Measurements from ENCODE around the gene CCDC93. TPM values are rescaled to one million over a fixed set of nuclear protein-coding genes. Genes with fewer than 3 reads are reported as not detected.

The CCDC93 gene
- total RNA-seq, 1 donor from 2014 or later = 13.2 TPM

- TF ChIP-seq CTCF (conservative IDR thresholded peaks at IDR 0.05; ENCODE audit: low read depth, low read length) = no peak
- no peak overlapping the region for H3K4me3 ChIP-seq (ENCODE audit: low read depth, low read length)
- no peak for DNase-seq (ENCODE audit: low read depth)
Measured at GRCh38 chr2:117960231-117960630, 53.6 kb downstream of the CCDC93 start.

DNA sequence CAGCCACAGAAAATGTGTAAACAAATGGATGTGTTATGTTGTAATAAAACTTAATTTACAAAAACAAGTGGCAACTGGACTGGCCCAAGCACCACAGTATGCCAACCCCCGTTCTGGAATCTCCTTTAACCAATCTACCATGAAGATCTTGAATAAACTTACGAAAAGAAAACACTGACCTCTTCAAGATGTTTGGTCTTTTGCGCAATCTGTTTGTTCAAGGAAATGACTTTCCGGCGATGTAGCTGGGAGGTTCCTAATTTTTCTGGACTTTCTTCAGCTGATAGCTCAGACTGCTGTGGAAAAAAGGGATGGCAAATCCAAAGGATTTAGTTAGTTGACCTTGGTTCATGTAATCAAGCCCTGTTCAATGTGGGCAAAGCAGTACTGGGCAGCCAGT is 55.7 kb downstream of the CCDC93 start:
- peak; percentile 81 for DNase-seq (ENCODE audit: low read depth)
- no peak for TF ChIP-seq CTCF (conservative IDR thresholded peaks at IDR 0.05; ENCODE audit: low read depth, low read length)
- H3K4me3 ChIP-seq (ENCODE audit: low read depth, low read length) = no peak overlapping the region

GRCh38 chr2:117957616-117958015 is 56.3 kb downstream of the CCDC93 start:
- TF ChIP-seq CTCF (conservative IDR thresholded peaks at IDR 0.05; ENCODE audit: low read depth, low read length) = no peak
- no peak overlapping the region for H3K4me3 ChIP-seq (ENCODE audit: low read depth, low read length)
- no peak for DNase-seq (ENCODE audit: low read depth)

DNA sequence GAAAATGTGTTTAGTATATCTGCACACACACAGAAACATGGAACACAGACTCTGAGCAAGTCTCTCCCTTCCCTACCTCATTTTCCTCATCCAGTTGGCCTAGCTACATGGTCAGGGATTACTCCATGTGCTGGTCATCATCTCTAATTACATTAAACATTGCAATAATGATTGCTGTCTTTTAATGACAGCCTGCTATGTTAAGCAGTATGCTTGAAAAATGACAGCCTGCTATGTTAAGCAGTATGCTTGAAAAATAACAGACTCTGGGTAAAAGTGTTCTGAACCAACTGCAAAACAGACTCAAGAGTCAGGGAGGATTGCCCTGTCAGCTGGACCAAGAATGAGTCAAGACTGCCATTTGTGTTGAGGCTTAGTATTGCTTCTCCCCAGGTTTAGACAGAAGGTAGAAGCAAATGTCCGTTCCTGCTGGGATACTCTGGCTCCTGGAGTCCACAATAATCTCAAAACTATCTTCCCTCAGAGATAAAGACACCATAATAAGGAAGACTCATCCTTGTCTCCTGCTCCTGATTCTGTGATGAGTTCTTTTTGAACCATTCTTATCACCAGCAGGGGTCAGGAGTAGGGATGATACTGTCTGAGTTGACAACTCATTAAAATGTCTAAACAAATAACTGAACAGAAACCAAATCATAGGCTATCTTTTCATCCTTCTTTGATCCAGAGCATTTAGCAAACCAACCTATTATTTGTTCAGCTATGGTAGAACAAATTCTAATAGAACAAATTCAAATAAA is 57.7 kb downstream of the CCDC93 start:
- DNase-seq (ENCODE audit: low read depth) = no peak
- no peak overlapping the region for H3K4me3 ChIP-seq (ENCODE audit: low read depth, low read length)
- TF ChIP-seq CTCF (conservative IDR thresholded peaks at IDR 0.05; ENCODE audit: low read depth, low read length) = peak; percentile 50

- H3K4me3 ChIP-seq (ENCODE audit: low read depth, low read length) = no peak overlapping the region
- DNase-seq (ENCODE audit: low read depth) = no peak
- TF ChIP-seq CTCF (conservative IDR thresholded peaks at IDR 0.05; ENCODE audit: low read depth, low read length) = no peak
Measured at GRCh38 chr2:117953231-117953630, 60.6 kb downstream of the CCDC93 start.

DNA sequence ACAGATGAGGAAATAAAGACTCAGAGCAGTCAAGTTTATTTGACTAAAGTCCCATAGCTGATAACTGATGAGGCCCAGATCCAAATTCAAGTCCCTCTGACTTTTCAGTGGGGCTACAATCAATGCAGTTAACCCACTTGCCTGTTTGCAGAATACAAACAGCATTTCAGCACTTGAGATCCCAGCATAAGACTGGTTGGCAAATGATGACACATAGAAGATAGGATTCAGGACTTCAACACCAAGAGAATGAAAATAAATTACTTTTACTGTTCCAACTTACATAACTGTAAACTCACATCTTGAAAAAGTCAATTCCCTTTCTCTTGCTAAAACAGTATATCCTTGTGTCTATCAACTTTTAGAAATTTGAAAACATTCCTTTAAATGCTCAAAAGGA is 61.2 kb downstream of the CCDC93 start:
- no peak overlapping the region for H3K4me3 ChIP-seq (ENCODE audit: low read depth, low read length)
- DNase-seq (ENCODE audit: low read depth) = no peak
- no peak for TF ChIP-seq CTCF (conservative IDR thresholded peaks at IDR 0.05; ENCODE audit: low read depth, low read length)

DNA sequence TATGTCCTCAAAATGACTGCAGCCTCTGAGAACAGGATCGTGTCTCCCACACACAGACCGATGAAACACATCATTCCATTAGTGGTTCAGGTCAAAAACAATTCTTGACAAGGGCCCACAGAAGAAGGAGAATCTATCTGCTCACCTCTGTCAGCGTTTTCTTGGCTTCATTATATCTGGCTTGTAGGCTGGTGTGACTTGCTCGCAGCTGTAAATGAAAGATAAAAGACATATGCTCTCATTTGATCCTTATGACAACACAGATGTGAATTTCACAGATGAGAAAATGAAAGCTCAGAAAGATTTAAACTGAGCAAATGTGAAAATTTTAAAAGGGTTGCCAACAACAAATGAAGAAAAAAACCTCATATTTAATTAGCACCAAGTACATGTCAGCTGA is 61.6 kb downstream of the CCDC93 start:
- H3K4me3 ChIP-seq (ENCODE audit: low read depth, low read length) = no peak overlapping the region
- TF ChIP-seq CTCF (conservative IDR thresholded peaks at IDR 0.05; ENCODE audit: low read depth, low read length) = no peak

More for the DNA sequence above, 61.6 kb downstream of the CCDC93 start:
- DNase-seq (ENCODE audit: low read depth) = no peak
